GM12891 (cell line): ENCODE data around the gene FSTL5.

Source experiments
- DNase-seq: peaks from one replicate; pipeline ENCODE4 v3.0.0; 2011; ENCODE audit warnings: low spot score; ENCODE audit not compliant: insufficient read length
- FAIRE-seq: peaks from 2 replicates; lab custom pipeline; 2011; peaks lifted over from hg19 to GRCh38; lab: Jason Lieb, UNC
- PAX5 ChIP-seq: IDR thresholded peaks from 2 replicates; pipeline ENCODE4 v1.6.1; 2011; ENCODE audit warnings: low read length, moderate library complexity, mild to moderate bottlenecking; ENCODE audit not compliant: insufficient read depth, severe bottlenecking
- POLR2A ChIP-seq: IDR thresholded peaks from 2 replicates; pipeline ENCODE4 v1.6.1; 2011; ENCODE audit warnings: low read depth, low read length, control low read depth
- POLR2AphosphoS5 ChIP-seq: IDR thresholded peaks from 2 replicates; pipeline ENCODE4 v1.6.1; 2011; ENCODE audit warnings: low read depth, low read length, control low read depth
- POU2F2 ChIP-seq: IDR thresholded peaks from 2 replicates; pipeline ENCODE4 v1.6.1; 2011; ENCODE audit warnings: low read depth, mild to moderate bottlenecking, control low read depth, low read length, moderate library complexity
- SPI1 ChIP-seq: IDR thresholded peaks from 2 replicates; pipeline ENCODE4 v1.6.1; 2011; ENCODE audit warnings: low read depth, low read length, control low read depth
- TAF1 ChIP-seq: IDR thresholded peaks from 2 replicates; pipeline ENCODE4 v1.6.1; 2011; ENCODE audit warnings: low read depth, low read length, control low read depth

Gene FSTL5

DNA sequence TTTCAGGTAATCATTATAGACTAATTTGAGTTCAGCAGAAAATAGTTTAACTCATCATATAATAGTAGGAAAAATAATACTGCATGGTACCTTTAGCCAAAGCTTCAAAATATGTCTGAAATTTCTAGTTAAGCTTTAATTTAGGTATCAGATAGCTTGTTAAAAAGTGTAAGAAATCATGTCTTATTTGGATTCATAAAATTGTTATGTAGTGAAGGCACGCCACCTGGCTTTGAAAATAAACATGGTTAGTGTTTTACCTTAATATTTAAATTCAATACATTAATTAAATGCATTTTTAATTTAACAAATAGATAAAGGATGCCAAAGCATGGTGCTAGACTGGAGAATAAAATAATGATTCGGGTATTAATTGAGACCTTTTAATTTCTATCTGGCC lies 211.4 kb downstream of the FSTL5 start:
- TF ChIP-seq TAF1 = no peak
- no peak for TF ChIP-seq PAX5
- no peak for TF ChIP-seq POU2F2
- no peak for TF ChIP-seq POLR2AphosphoS5
- no peak for TF ChIP-seq SPI1
- TF ChIP-seq POLR2A = no peak
- DNase-seq = no peak
- no peak for FAIRE-seq

GRCh38 chr4:161949946-161950725 lies 213.7 kb downstream of the FSTL5 start:
- TF ChIP-seq SPI1 (no peak), TAF1 (no peak), POU2F2 (no peak), PAX5 (no peak), POLR2AphosphoS5 (no peak), POLR2A (no peak)
- FAIRE-seq = no peak
- no peak for DNase-seq

- no peak for TF ChIP-seq PAX5
- no peak for TF ChIP-seq SPI1
- TF ChIP-seq POLR2A = no peak
- TF ChIP-seq TAF1 = no peak
- no peak for TF ChIP-seq POLR2AphosphoS5
- no peak for TF ChIP-seq POU2F2
- FAIRE-seq = no peak
- no peak for DNase-seq
Measured at GRCh38 chr4:161948026-161948770, 215.6 kb downstream of the FSTL5 start.

DNA sequence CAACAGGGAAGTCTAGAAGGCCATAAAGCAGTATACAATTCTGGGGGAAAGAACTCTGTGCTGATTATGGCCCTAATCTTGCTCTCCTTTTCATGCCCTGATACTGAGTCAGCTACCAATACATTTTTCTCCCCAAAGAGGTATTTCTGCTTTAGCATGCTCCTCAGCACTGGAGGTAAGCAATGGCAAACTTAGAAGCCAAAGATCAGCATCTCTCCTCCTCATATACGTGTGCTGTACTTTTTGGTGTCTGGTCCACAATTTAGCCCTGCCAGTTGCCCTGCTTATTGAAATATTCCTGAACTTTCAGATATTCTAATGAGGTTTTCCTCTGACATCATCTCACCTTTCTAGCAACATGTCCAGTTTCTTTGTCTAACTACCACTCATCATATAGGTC lies 226.2 kb downstream of the FSTL5 start:
- DNase-seq = no peak
- TF ChIP-seq POU2F2 (no peak), POLR2AphosphoS5 (no peak), POLR2A (no peak), TAF1 (no peak), PAX5 (no peak), SPI1 (no peak)
- FAIRE-seq = no peak

DNA sequence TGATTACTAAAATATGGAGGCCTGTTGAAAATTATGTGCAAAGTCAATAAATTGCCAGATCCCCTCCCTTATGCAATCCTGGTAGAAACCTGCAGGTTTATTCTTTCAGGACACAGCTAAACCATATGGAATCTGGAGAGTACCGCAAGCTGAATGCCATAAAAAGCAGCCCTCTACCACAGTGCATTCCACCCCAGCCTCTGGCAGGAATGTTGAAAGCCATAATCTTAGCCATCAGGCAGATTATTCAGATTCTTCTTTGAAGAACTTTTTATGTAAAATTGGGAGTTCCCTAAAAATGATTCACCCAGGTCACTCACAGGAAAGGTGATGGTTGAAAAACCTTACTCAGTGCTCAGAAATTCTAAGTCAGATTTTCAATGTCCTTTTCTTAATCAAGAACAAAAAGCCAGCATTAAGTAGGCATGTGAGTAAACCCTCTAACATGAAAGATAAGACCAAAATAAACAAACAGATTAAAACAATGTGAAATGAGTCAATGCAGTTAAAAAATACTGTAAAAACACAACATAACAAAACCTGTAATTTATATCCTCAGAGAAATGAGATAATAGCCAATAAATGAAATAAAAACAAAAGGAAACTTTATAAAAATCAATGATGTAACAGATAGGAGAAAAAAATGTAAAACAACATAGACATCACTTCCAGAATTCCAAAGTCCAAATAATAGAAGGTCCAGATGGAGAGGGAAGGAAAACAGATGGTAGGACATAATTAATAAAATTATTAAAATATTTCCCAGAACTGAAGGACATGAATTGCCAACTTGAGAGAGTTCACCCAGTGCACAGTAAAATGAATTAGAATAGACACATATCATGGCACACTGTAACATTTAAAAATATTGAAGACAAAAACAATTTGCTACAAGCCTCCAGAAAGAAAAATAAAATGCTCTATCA lies 226.9 kb downstream of the FSTL5 start:
- FAIRE-seq (no peak), DNase-seq (no peak)
- TF ChIP-seq POU2F2 = no peak
- no peak for TF ChIP-seq SPI1
- no peak for TF ChIP-seq TAF1
- TF ChIP-seq PAX5 = no peak
- TF ChIP-seq POLR2A = no peak
- no peak for TF ChIP-seq POLR2AphosphoS5

DNA sequence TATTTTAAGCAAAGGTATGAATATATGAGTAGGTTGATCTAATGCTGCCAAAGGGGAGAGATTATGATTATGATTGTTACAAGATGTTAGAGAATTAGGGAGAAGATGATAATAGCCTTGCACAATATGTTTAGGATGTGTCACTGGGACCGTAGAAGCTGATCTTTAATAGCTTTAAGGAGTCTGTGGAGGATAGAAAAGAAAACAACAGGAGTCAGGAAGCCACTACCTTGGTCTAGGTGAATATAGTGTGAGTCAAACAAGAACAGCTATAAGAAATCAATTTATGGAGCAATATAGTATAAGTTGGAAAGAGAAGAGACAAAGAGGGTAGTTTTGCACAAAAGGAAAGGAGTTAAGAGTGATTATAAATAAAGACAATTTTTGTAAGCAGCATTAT lies 232.7 kb downstream of the FSTL5 start:
- FAIRE-seq (no peak), DNase-seq (no peak)
- TF ChIP-seq TAF1 = no peak
- no peak for TF ChIP-seq POLR2A

GRCh38 chr4:161929956-161930355 lies 233.8 kb downstream of the FSTL5 start:
- DNase-seq = no peak
- TF ChIP-seq POLR2A (no peak), POLR2AphosphoS5 (no peak), PAX5 (no peak), POU2F2 (no peak), TAF1 (no peak), SPI1 (no peak)
- no peak for FAIRE-seq

- FAIRE-seq = no peak
- TF ChIP-seq POLR2A = no peak
- TF ChIP-seq POLR2AphosphoS5 = no peak
- no peak for TF ChIP-seq POU2F2
- DNase-seq = no peak
Measured at GRCh38 chr4:161926033-161926828, 237.6 kb downstream of the FSTL5 start.
